Smooth muscle cell (in vitro differentiated cells): ENCODE measurements around the gene SNAP25. TPM values are rescaled to one million over a fixed set of nuclear protein-coding genes. Genes with fewer than 3 reads are reported as not detected.

Source experiments
- DNase-seq: peaks from one replicate; lab custom pipeline; 2025; ENCODE audit not compliant: unreplicated experiment; lab: John Stamatoyannopoulos, UW
- H2AFZ ChIP-seq: fragments of 200-600 bp; sonication (generic); 2 replicates; pipeline ENCODE4 v1.6.0; 2016; ENCODE audit warnings: antibody characterized with exemption, low read depth, mild to moderate bottlenecking
- H3F3A ChIP-seq: fragments of 200-600 bp; sonication (generic); 2 replicates; pipeline ENCODE4 v1.6.0; 2017; ENCODE audit warnings: antibody characterized with exemption, low read depth
- H3K27ac ChIP-seq: fragments of 200-600 bp; sonication (generic); 2 replicates; pipeline ENCODE4 v1.5.1; 2016; ENCODE audit warnings: low read depth, mild to moderate bottlenecking
- H3K27me3 ChIP-seq: fragments of 200-600 bp; sonication (generic); 2 replicates; pipeline ENCODE4 v1.6.1; 2016; ENCODE audit warnings: low read depth, mild to moderate bottlenecking
- H3K36me3 ChIP-seq: fragments of 200-600 bp; sonication (generic); 2 replicates; pipeline ENCODE4 v1.5.1; 2016; ENCODE audit warnings: low read depth
- H3K4me1 ChIP-seq: fragments of 200-600 bp; sonication (generic); 2 replicates; pipeline ENCODE4 v1.5.1; 2016; ENCODE audit warnings: low read depth
- H3K4me2 ChIP-seq: fragments of 200-600 bp; sonication (generic); 2 replicates; pipeline ENCODE4 v1.6.0; 2016; ENCODE audit warnings: mild to moderate bottlenecking
- H3K4me3 ChIP-seq: fragments of 200-600 bp; sonication (generic); 2 replicates; pipeline ENCODE4 v1.5.1; 2016; ENCODE audit warnings: mild to moderate bottlenecking
- H3K79me2 ChIP-seq: fragments of 200-600 bp; sonication (generic); 2 replicates; pipeline ENCODE4 v1.6.0; 2016; ENCODE audit warnings: low read depth, mild to moderate bottlenecking
- H3K9ac ChIP-seq: fragments of 200-600 bp; sonication (generic); 2 replicates; pipeline ENCODE4 v1.6.0; 2016; ENCODE audit warnings: low read depth
- H3K9me3 ChIP-seq: fragments of 200-600 bp; sonication (generic); replicated peaks from 2 replicates; pipeline ENCODE4 v1.5.1; 2016; ENCODE audit warnings: low read depth
- H4K20me1 ChIP-seq: fragments of 200-600 bp; sonication (generic); 2 replicates; pipeline ENCODE4 v1.6.0; 2016; ENCODE audit warnings: low read depth
- CTCF ChIP-seq: fragments of 200-600 bp; sonication (generic); IDR thresholded peaks from 2 replicates; pipeline ENCODE4 v1.5.1; 2017; ENCODE audit warnings: borderline replicate concordance, mild to moderate bottlenecking, antibody characterized with exemption; ENCODE audit not compliant: insufficient read depth, poor library complexity, severe bottlenecking
- WGBS: methylation state at CpG from one replicate; pipeline ENCODE4 v1.1.7; 2016; ENCODE audit warnings: low lambda C conversion rate; 5-methylcytosine and 5-hydroxymethylcytosine counted together
- polyA plus RNA-seq: library from polyadenylated mRNA; unstranded; fragments of >200 nt; fragmentation: Nextera tagmentation; extraction: Ambion mirVana; gene quantifications from 2 replicates; pipeline ENCODE4 v1.2.1, GENCODE V29; 2016
- total RNA-seq: library from RNA; depleted of rRNA; stranded (reverse); fragments of >200 nt; gene quantifications from 2 replicates; pipeline ENCODE4 v1.2.3, GENCODE V29; 2014

Gene SNAP25
- total and polyA plus RNA-seq, 2 experiments from 2014 or later = 4.9 to 5.4 TPM

- Histone ChIP-seq H4K20me1 (no peaks in the 10 kb centered on the region), H3K79me2 (no peaks in the 10 kb centered on the region), H3K27ac (no peak overlapping the region), H3K4me1 (peaks cover 18% of the 10 kb centered on the region), H2AFZ (no peak overlapping the region), H3K9me3 (no peaks in the 10 kb centered on the region), H3F3A (no peaks in the 10 kb centered on the region), H3K27me3 (no peaks in the 10 kb centered on the region), H3K4me3 (no peak overlapping the region), H3K9ac (no peak overlapping the region), H3K36me3 (no peaks in the 10 kb centered on the region), H3K4me2 (no peak overlapping the region)
- 97% methylated on average over 5 of the region's 5 CpGs for WGBS
- DNase-seq = no peak
- no peak for TF ChIP-seq CTCF
Observed at GRCh38 chr20:10318291-10319024, 99.8 kb downstream of the SNAP25 start.

- Histone ChIP-seq H3K36me3 (no peaks in the 10 kb centered on the region), H3K9ac (no peak overlapping the region), H3F3A (no peaks in the 10 kb centered on the region), H3K79me2 (no peaks in the 10 kb centered on the region), H3K27ac (peak overlapping the region; percentile 21), H3K4me2 (no peak overlapping the region), H2AFZ (no peak overlapping the region), H4K20me1 (no peaks in the 10 kb centered on the region), H3K9me3 (no peaks in the 10 kb centered on the region), H3K4me1 (peaks cover 4% of the 10 kb centered on the region), H3K4me3 (no peak overlapping the region), H3K27me3 (no peaks in the 10 kb centered on the region)
- no peak for TF ChIP-seq CTCF
- WGBS = 46% methylated on average over 4 of the region's 4 CpGs
- no peak for DNase-seq
Observed at GRCh38 chr20:10319855-10320254, 101.2 kb downstream of the SNAP25 start.

GRCh38 chr20:10321138-10321717, 102.6 kb downstream of the SNAP25 start:
- Histone ChIP-seq H3K79me2 (no peaks in the 10 kb centered on the region), H3F3A (no peaks in the 10 kb centered on the region), H2AFZ (no peak overlapping the region), H3K36me3 (no peaks in the 10 kb centered on the region), H3K9me3 (no peaks in the 10 kb centered on the region), H3K27me3 (no peaks in the 10 kb centered on the region), H3K27ac (no peak overlapping the region), H3K4me3 (no peak overlapping the region), H4K20me1 (no peaks in the 10 kb centered on the region), H3K9ac (no peak overlapping the region), H3K4me2 (no peak overlapping the region), H3K4me1 (no peaks in the 10 kb centered on the region)
- DNase-seq = no peak
- no peak for TF ChIP-seq CTCF
